Measurements from ENCODE around the gene LY86.

GRCh38 chr6:6645261-6645917 is 56.9 kb downstream of the LY86 start:
- TF ChIP-seq E2F5 (CRISPR knock-in tag; conservative IDR thresholded peaks at IDR 0.05) (no peak), REST (IDR thresholded peaks at IDR 0.05; ENCODE audit: borderline replicate concordance in 1 of 2, low read depth in 1 of 2, low read length in 2 of 2) (no peak), SMC3 (IDR thresholded peaks at IDR 0.05; ENCODE audit: low read length) (no peak), MAFK (conservative IDR thresholded peaks at IDR 0.05 in 1 of 2, IDR thresholded peaks at IDR 0.05 in 1 of 2; ENCODE audit: low read length in 2 of 2) (no peak), CBX2 (IDR thresholded peaks at IDR 0.05; ENCODE audit: low read depth, low read length) (no peak), CBX2 (CRISPR knock-in tag; IDR thresholded peaks at IDR 0.05; ENCODE audit: low read depth) (no peak)
